CD4-positive, alpha-beta T cell treated with Interferon alpha-2 for 1 hour (primary cell): Measurements from ENCODE around the gene HAAO.
"Not testable (repeated sequence)": the region's sequence is repeated elsewhere in the genome, so short reads cannot be mapped to it uniquely, and the experiment has no call there.

Experiments used
- DNase-seq, 2 donors: peaks; one replicate each; pipeline ENCODE4 v3.0.0-alpha.2; 2020 to 2022

HAAO gene

GRCh38 chr2:42792583-42793333 is at the start of gene HAAO:
TSS of gene HAAO (minus strand) at chr2:42792583. CDS start at chr2:42792536, 47 bp downstream.
- DNase-seq, result peak in 1 of 2 donors; percentile 9

GRCh38 chr2:42841344-42841743 is 49.0 kb upstream of the HAAO start:
- no peak for DNase-seq

GRCh38 chr2:42840760-42841159 is 48.4 kb upstream of the HAAO start:
- DNase-seq, result no peak

- no peak for DNase-seq
Observed at GRCh38 chr2:42839809-42840501, 47.6 kb upstream of the HAAO start.

- no peak for DNase-seq
Observed at GRCh38 chr2:42838133-42838532, 45.8 kb upstream of the HAAO start.

GRCh38 chr2:42835577-42836371 is 43.4 kb upstream of the HAAO start:
- DNase-seq, result peak in 1 of 2 donors; percentile 13

- DNase-seq, result no peak
Observed at GRCh38 chr2:42834161-42834560, 41.8 kb upstream of the HAAO start.

GRCh38 chr2:42832289-42832634 is 39.9 kb upstream of the HAAO start:
- DNase-seq, result no peak

- DNase-seq, result not testable (repeated sequence)
Observed at GRCh38 chr2:42831575-42832288, 39.3 kb upstream of the HAAO start.

GRCh38 chr2:42830922-42831574 is 38.7 kb upstream of the HAAO start:
- DNase-seq, result no peak

- DNase-seq, result no peak
Observed at GRCh38 chr2:42829671-42830440, 37.5 kb upstream of the HAAO start.

GRCh38 chr2:42828487-42829425 is 36.4 kb upstream of the HAAO start:
- DNase-seq, result peak; percentile 68 to 76

- DNase-seq, result peak; percentile 74 to 80
Observed at GRCh38 chr2:42827647-42828486, 35.5 kb upstream of the HAAO start.

- no peak for DNase-seq
Observed at GRCh38 chr2:42826231-42826630, 33.8 kb upstream of the HAAO start.

- DNase-seq, result no peak
Observed at GRCh38 chr2:42824454-42824807, 32.0 kb upstream of the HAAO start.

GRCh38 chr2:42823744-42824453 is 31.5 kb upstream of the HAAO start:
- DNase-seq, result no peak

GRCh38 chr2:42819160-42819559 is 26.8 kb upstream of the HAAO start:
- no peak for DNase-seq

GRCh38 chr2:42815726-42816125 is 23.3 kb upstream of the HAAO start:
- no peak for DNase-seq

GRCh38 chr2:42813763-42814162 is 21.4 kb upstream of the HAAO start:
- no peak for DNase-seq
